Nephron (organoid): ENCODE measurements around the gene TMTC2.

ENCODE experiments used
- H3K27ac Mint-ChIP-seq, 3 experiments: 2 replicates each; pipeline ENCODE4 v1.8.0; 2020; ENCODE audit warnings: mixed read lengths in 3 of 3, mild to moderate bottlenecking in 2 of 3, moderate library complexity in 1 of 3
- H3K27me3 Mint-ChIP-seq: 2 replicates; pipeline ENCODE4 v1.8.0; 2021; ENCODE audit warnings: low read depth, mild to moderate bottlenecking, moderate library complexity, mixed read lengths
- H3K36me3 Mint-ChIP-seq: 2 replicates; pipeline ENCODE4 v1.8.0; 2020; ENCODE audit warnings: low read depth, mixed read lengths
- H3K4me1 Mint-ChIP-seq: 2 replicates; pipeline ENCODE4 v1.8.0; 2020; ENCODE audit warnings: mixed read lengths
- H3K4me3 Mint-ChIP-seq, 3 experiments: 2 replicates each; pipeline ENCODE4 v1.8.0; 2020; ENCODE audit warnings: mild to moderate bottlenecking in 3 of 3, mixed read lengths in 3 of 3, moderate library complexity in 2 of 3
- H3K9me3 Mint-ChIP-seq: 2 replicates; pipeline ENCODE4 v1.8.0; 2020; ENCODE audit warnings: mixed read lengths
- CTCF ChIP-seq, 3 experiments: fragments of 200-600 bp; sonication (generic); IDR thresholded peaks; one replicate each; pipeline ENCODE4 v1.5.0; 2021; ENCODE audit warnings: antibody characterized with exemption in 3 of 3; ENCODE audit not compliant: unreplicated experiment in 3 of 3

TMTC2 gene

GRCh38 chr12:82671673-82672195, 15.0 kb upstream of the TMTC2 start:
- no peaks in the 10 kb centered on the region for H3K9me3 Mint-ChIP-seq
- no peak for TF ChIP-seq CTCF (IDR thresholded peaks at IDR 0.05; ENCODE audit: unreplicated experiment in 3 of 3)
- peaks cover 4% of the 10 kb centered on the region for H3K4me1 Mint-ChIP-seq
- H3K27me3 Mint-ChIP-seq: peaks cover 5% of the 10 kb centered on the region
- H3K4me3 Mint-ChIP-seq: no peak overlapping the region
- H3K27ac Mint-ChIP-seq: no peak overlapping the region
- no peaks in the 10 kb centered on the region for H3K36me3 Mint-ChIP-seq

GRCh38 chr12:82672811-82673495, 13.8 kb upstream of the TMTC2 start:
- no peak for TF ChIP-seq CTCF (IDR thresholded peaks at IDR 0.05; ENCODE audit: unreplicated experiment in 3 of 3)
- Mint-ChIP-seq H3K4me3 (no peak overlapping the region), H3K9me3 (no peaks in the 10 kb centered on the region), H3K36me3 (no peaks in the 10 kb centered on the region), H3K27ac (peak overlapping the region in 1 of 3 experiments; percentile 42), H3K27me3 (peaks cover 5% of the 10 kb centered on the region), H3K4me1 (peaks cover 7% of the 10 kb centered on the region)

GRCh38 chr12:82673698-82674097, 13.0 kb upstream of the TMTC2 start:
- H3K27me3 Mint-ChIP-seq: peaks cover 5% of the 10 kb centered on the region
- H3K36me3 Mint-ChIP-seq: no peaks in the 10 kb centered on the region
- no peaks in the 10 kb centered on the region for H3K9me3 Mint-ChIP-seq
- H3K4me3 Mint-ChIP-seq: no peak overlapping the region
- peaks cover 7% of the 10 kb centered on the region for H3K4me1 Mint-ChIP-seq
- no peak for TF ChIP-seq CTCF (IDR thresholded peaks at IDR 0.05; ENCODE audit: unreplicated experiment in 3 of 3)
- H3K27ac Mint-ChIP-seq: no peak overlapping the region

GRCh38 chr12:82675246-82675645, 11.5 kb upstream of the TMTC2 start:
- no peaks in the 10 kb centered on the region for H3K9me3 Mint-ChIP-seq
- no peak for TF ChIP-seq CTCF (IDR thresholded peaks at IDR 0.05; ENCODE audit: unreplicated experiment in 3 of 3)
- H3K27me3 Mint-ChIP-seq: no peaks in the 10 kb centered on the region
- H3K36me3 Mint-ChIP-seq: no peaks in the 10 kb centered on the region
- peaks cover 7% of the 10 kb centered on the region for H3K4me1 Mint-ChIP-seq
- no peak overlapping the region for H3K27ac Mint-ChIP-seq
- H3K4me3 Mint-ChIP-seq: no peak overlapping the region

- no peak for TF ChIP-seq CTCF (IDR thresholded peaks at IDR 0.05; ENCODE audit: unreplicated experiment in 3 of 3)
- H3K4me1 Mint-ChIP-seq: peaks cover 18% of the 10 kb centered on the region
- H3K9me3 Mint-ChIP-seq: no peaks in the 10 kb centered on the region
- no peak overlapping the region for H3K4me3 Mint-ChIP-seq
- H3K36me3 Mint-ChIP-seq: no peaks in the 10 kb centered on the region
- H3K27ac Mint-ChIP-seq: peak overlapping the region; percentile 3 to 23 (median 5)
- peaks cover 3% of the 10 kb centered on the region for H3K27me3 Mint-ChIP-seq
These were observed 4.4 kb upstream of the TMTC2 start for GRCh38 chr12:82682326-82682725.

GRCh38 chr12:82682851-82683261, 3.9 kb upstream of the TMTC2 start:
- H3K36me3 Mint-ChIP-seq: no peaks in the 10 kb centered on the region
- peak overlapping the region in 2 of 3 experiments; percentile 3 to 5 for H3K27ac Mint-ChIP-seq
- TF ChIP-seq CTCF (IDR thresholded peaks at IDR 0.05; ENCODE audit: unreplicated experiment in 3 of 3): no peak
- peak overlapping the region in 1 of 3 experiments; percentile 8 for H3K4me3 Mint-ChIP-seq
- H3K4me1 Mint-ChIP-seq: peaks cover 18% of the 10 kb centered on the region
- no peaks in the 10 kb centered on the region for H3K9me3 Mint-ChIP-seq
- H3K27me3 Mint-ChIP-seq: peaks cover 3% of the 10 kb centered on the region
